ENCODE measurements around the gene BOLL.

BOLL gene

GRCh38 chr2:197805715-197806633 is 20.9 kb upstream of the BOLL start:
- TF ChIP-seq PPARA (CRISPR knock-in tag; IDR thresholded peaks at IDR 0.05; ENCODE audit: borderline replicate concordance) (no peak), ZNF70 (CRISPR knock-in tag; IDR thresholded peaks at IDR 0.05) (no peak), GLIS3 (CRISPR knock-in tag; IDR thresholded peaks at IDR 0.05) (no peak), CREB5 (CRISPR knock-in tag; IDR thresholded peaks at IDR 0.05; ENCODE audit: low read depth) (no peak), ARNTL (CRISPR knock-in tag; IDR thresholded peaks at IDR 0.05; ENCODE audit: borderline replicate concordance, low read depth) (no peak), CSRNP3 (CRISPR knock-in tag; IDR thresholded peaks at IDR 0.05) (no peak), TSHZ2 (CRISPR knock-in tag; IDR thresholded peaks at IDR 0.05) (no peak), PATZ1 (CRISPR knock-in tag; IDR thresholded peaks at IDR 0.05; ENCODE audit: borderline replicate concordance) (no peak), ZNF8 (CRISPR knock-in tag; IDR thresholded peaks at IDR 0.05) (no peak), ISL1 (CRISPR knock-in tag; IDR thresholded peaks at IDR 0.05) (no peak)
- 0 out of 3 replicates have a peak, but pooled peaks have one; percentile 4 for ATAC-seq

GRCh38 chr2:197804758-197805714 is 19.9 kb upstream of the BOLL start:
- TF ChIP-seq TCF4 (CRISPR knock-in tag; IDR thresholded peaks at IDR 0.05; ENCODE audit: borderline replicate concordance) (no peak), ZNF70 (CRISPR knock-in tag; IDR thresholded peaks at IDR 0.05) (no peak), BACH2 (CRISPR knock-in tag; IDR thresholded peaks at IDR 0.05; ENCODE audit: borderline replicate concordance) (no peak), PATZ1 (CRISPR knock-in tag; IDR thresholded peaks at IDR 0.05; ENCODE audit: borderline replicate concordance) (no peak), POU6F1 (CRISPR knock-in tag; IDR thresholded peaks at IDR 0.05; ENCODE audit: borderline replicate concordance, low read depth) (no peak), OSR1 (CRISPR knock-in tag; IDR thresholded peaks at IDR 0.05) (no peak), ARNTL (CRISPR knock-in tag; IDR thresholded peaks at IDR 0.05; ENCODE audit: borderline replicate concordance, low read depth) (no peak)
- ATAC-seq: peak; percentile 20

Measured in SK-N-SH treated with all-trans-retinoic acid at 6 μM for 48 hours (cell line).